WERI-Rb-1 (cell line): ENCODE results near the gene BLOC1S3.

Experiments
- DNase-seq: peaks from one replicate; pipeline ENCODE4 v3.0.0-alpha.2; 2020
- H3K27ac ChIP-seq: fragments of 250-450 bp; sonication (Bioruptor Pico); 2 replicates; pipeline ENCODE4 v1.5.1; 2020; ENCODE audit warnings: mild to moderate bottlenecking, moderate library complexity
- H3K27me3 ChIP-seq: fragments of 250-450 bp; sonication (Bioruptor Pico); 2 replicates; pipeline ENCODE4 v1.5.1; 2021; ENCODE audit warnings: mild to moderate bottlenecking, low read depth, moderate library complexity; ENCODE audit not compliant: insufficient read depth, severe bottlenecking
- H3K36me3 ChIP-seq: fragments of 250-450 bp; sonication (Bioruptor Pico); 2 replicates; pipeline ENCODE4 v1.5.1; 2020; ENCODE audit warnings: mild to moderate bottlenecking, moderate library complexity
- H3K4me3 ChIP-seq: 2 replicates; pipeline ENCODE4 v1.5.1; 2011; ENCODE audit warnings: low read depth, mild to moderate bottlenecking, control low read depth, low read length
- H3K9me3 ChIP-seq: fragments of 250-450 bp; sonication (Bioruptor Pico); 2 replicates; pipeline ENCODE4 v1.5.1; 2021; ENCODE audit warnings: mild to moderate bottlenecking, moderate library complexity; ENCODE audit not compliant: severe bottlenecking
- TF ChIP-seq, protein P1 (sequence below): IDR thresholded peaks from 2 replicates; pipeline ENCODE4 v1.5.1; 2011; ENCODE audit warnings: low read depth, mild to moderate bottlenecking, control low read depth, inconsistent platforms, low read length

The BLOC1S3 gene

DNA sequence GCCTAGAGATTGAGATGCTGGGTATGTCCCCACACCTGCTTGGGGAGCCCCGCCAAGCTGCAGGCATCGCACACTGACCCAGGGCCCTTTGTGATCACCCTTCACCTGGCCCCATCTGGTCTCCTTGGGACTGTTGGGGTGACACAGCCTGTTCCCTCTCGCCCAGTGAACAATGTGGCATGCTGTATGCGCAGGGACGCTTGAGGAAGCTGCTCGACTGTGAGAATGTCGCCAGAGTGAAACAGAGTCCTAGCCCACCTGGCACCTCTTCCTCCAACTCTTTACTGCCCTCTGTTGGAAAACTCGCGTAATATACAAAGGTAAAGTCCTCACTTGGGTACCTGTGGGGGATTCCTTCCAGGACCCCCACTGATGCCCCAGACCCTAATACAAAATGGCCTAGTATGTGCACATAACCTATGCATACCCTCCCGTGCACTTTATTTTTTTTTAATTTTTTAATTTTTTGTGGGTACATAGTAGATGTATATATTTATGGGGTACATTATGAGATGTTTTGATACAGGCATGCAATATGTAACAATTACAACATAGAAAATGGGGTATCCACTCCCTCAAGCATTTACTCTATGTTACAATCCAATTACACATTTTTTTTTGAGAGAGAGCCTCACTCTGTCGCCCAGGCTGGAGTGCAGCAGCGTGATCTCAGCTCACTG lies 9.0 kb downstream of the BLOC1S3 start:
- no peaks in the 10 kb centered on the region for H3K36me3 ChIP-seq
- TF ChIP-seq, protein P1, sequence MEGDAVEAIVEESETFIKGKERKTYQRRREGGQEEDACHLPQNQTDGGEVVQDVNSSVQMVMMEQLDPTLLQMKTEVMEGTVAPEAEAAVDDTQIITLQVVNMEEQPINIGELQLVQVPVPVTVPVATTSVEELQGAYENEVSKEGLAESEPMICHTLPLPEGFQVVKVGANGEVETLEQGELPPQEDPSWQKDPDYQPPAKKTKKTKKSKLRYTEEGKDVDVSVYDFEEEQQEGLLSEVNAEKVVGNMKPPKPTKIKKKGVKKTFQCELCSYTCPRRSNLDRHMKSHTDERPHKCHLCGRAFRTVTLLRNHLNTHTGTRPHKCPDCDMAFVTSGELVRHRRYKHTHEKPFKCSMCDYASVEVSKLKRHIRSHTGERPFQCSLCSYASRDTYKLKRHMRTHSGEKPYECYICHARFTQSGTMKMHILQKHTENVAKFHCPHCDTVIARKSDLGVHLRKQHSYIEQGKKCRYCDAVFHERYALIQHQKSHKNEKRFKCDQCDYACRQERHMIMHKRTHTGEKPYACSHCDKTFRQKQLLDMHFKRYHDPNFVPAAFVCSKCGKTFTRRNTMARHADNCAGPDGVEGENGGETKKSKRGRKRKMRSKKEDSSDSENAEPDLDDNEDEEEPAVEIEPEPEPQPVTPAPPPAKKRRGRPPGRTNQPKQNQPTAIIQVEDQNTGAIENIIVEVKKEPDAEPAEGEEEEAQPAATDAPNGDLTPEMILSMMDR, result peak; percentile 58
- DNase-seq, result no peak

DNA sequence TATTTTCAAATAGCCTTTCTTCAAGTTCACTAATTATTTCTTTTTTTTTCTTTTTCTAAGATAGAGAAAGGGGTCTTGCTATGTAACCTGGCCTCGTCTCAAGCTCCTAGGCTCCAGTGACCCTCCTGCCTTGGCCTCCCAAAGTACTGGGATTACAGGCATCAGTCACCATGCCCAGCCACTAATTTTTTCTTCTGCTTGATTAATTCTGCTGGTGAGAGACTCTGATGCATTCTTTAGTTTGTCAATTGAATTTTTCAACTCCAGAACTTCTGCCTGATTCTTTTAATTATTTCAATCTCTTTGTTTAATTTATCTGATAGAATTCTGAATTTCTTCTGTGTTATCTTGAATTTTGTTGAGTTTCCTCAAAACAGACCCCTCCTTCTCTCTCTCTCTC lies 11.4 kb downstream of the BLOC1S3 start:
- H3K4me3 ChIP-seq, result no peak overlapping the region
- no peaks in the 10 kb centered on the region for H3K9me3 ChIP-seq
- no peaks in the 10 kb centered on the region for H3K36me3 ChIP-seq
- no peaks in the 10 kb centered on the region for H3K27me3 ChIP-seq
- no peak for DNase-seq
- H3K27ac ChIP-seq, result no peak overlapping the region
- TF ChIP-seq, protein P1, result no peak

More for the DNA sequence above, 9.0 kb downstream of the BLOC1S3 start:
- H3K9me3 ChIP-seq, result no peaks in the 10 kb centered on the region
- no peak overlapping the region for H3K4me3 ChIP-seq
- H3K27ac ChIP-seq, result no peak overlapping the region
- no peaks in the 10 kb centered on the region for H3K27me3 ChIP-seq

DNA sequence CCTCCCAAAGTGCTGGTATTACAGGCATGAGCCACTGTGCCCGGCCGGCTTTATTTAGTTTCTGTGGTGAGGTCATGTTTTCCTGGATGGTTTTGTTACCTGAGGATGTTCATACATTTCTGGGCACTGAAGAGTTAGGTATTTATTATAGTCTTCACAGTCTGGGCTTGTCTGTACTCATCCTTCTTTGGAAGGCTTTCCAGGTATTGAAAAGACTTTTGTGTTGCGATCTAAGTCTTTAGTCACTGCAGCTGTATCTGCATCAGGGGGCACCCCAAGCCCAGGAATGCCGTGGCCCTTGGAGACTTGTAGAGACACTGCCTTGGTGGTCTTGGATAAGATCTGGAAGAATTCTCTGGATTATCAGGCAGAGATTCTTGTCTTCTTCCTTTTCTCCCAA lies 12.8 kb downstream of the BLOC1S3 start:
- Histone ChIP-seq H3K27me3 (no peaks in the 10 kb centered on the region), H3K36me3 (no peaks in the 10 kb centered on the region), H3K9me3 (no peaks in the 10 kb centered on the region), H3K4me3 (no peak overlapping the region), H3K27ac (no peak overlapping the region)
- TF ChIP-seq, protein P1, result no peak
- no peak for DNase-seq

DNA sequence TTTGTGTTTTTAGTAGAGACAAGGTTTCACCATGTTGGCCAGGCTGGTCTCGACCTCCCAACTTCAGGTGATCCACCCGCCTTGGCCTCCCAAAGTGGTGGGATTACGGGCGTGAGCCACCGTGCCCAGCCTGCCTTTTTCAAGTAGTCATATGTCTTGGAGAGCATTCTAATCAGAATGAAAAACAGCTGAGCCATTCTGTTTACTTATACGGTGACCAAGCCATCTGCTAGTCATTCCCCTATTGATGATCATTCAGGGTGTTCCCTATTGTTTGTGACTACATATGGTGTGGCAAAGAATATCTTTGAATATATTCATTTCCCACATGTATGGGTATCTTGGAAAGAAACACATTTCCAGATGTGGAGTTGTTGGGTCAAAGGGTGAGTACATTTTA lies 17.2 kb downstream of the BLOC1S3 start:
- DNase-seq, result no peak
- Histone ChIP-seq H3K4me3 (no peak overlapping the region), H3K27me3 (no peaks in the 10 kb centered on the region), H3K27ac (no peak overlapping the region), H3K9me3 (no peaks in the 10 kb centered on the region), H3K36me3 (no peaks in the 10 kb centered on the region)
- TF ChIP-seq, protein P1, result no peak

DNA sequence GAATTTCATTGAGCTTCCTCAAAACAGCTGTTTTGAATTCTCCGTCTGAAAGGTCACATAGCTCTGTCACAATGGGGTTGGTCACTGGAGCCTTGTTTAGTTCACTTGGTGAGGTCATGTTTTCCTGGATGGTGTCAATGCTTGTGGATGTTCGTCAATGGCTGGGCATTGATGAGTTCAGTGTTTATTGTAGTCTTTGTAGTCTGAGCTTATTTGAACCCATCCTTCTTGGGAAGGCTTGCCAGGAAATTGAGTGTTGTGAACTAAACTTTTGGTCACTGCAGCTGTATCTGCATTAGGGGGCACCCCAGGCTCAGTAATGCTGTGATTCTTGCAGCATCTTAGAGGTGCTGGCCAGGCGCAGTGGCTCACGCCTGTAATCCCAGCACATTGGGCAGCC lies 22.0 kb downstream of the BLOC1S3 start:
- Histone ChIP-seq H3K4me3 (no peak overlapping the region), H3K27me3 (no peaks in the 10 kb centered on the region), H3K27ac (no peak overlapping the region), H3K36me3 (no peaks in the 10 kb centered on the region), H3K9me3 (no peaks in the 10 kb centered on the region)
- TF ChIP-seq, protein P1, result peak; percentile 54
- peak; percentile 80 for DNase-seq

DNA sequence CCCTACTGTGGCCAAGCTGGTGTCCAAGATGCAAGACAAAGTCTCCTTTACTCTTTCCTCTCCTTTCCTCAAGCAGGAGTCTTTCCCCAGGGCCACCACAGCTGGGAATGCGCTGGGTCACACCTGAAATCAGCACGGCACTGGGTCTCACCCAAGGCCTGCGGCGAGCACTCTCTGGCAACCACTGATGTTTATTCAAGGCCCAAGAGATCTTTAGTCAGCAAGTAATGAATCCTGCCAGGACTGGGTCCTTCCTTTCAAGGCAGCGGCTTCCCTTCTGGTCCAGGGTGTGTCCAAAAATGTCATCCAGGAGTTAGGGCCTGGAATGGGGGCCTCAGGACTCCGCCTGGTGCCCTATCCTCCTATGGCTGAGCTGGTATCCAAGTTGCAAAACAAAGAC lies 24.1 kb downstream of the BLOC1S3 start:
- no peaks in the 10 kb centered on the region for H3K9me3 ChIP-seq
- H3K27me3 ChIP-seq, result no peaks in the 10 kb centered on the region
- no peak overlapping the region for H3K4me3 ChIP-seq
- no peak overlapping the region for H3K27ac ChIP-seq
- TF ChIP-seq, protein P1, result no peak
- no peak for DNase-seq
- H3K36me3 ChIP-seq, result no peaks in the 10 kb centered on the region
